DND-41 (cell line): Measurements from ENCODE around the gene EGFLAM.

Source experiments
- CTCF ChIP-seq: IDR thresholded peaks from 2 replicates; pipeline ENCODE4 v1.5.1; 2012; ENCODE audit warnings: borderline replicate concordance, low read length, moderate library complexity, mild to moderate bottlenecking; ENCODE audit not compliant: poor library complexity, severe bottlenecking; ENCODE audit errors: extremely low read depth
- EZH2 ChIP-seq: IDR thresholded peaks from 3 replicates; pipeline ENCODE4 v1.6.1; 2012; ENCODE audit warnings: borderline replicate concordance, low read depth, mild to moderate bottlenecking, moderate library complexity, low read length, inconsistent platforms; ENCODE audit not compliant: severe bottlenecking

- TF ChIP-seq CTCF = no peak
- TF ChIP-seq EZH2 = no peak
Observed at GRCh38 chr5:38381361-38381760, 123.0 kb downstream of the EGFLAM start.
